HCT116 (cell line): ENCODE measurements around the gene PAX9. TPM values are rescaled to one million over a fixed set of nuclear protein-coding genes. Genes with fewer than 3 reads are reported as not detected.

Source experiments
- ATAC-seq: fragments of 200-7000 bp; cut with Tn5 transposase; 2 replicates; pipeline ENCODE4 v1.9.1; 2020; ENCODE audit warnings: mild to moderate bottlenecking, moderate library complexity
- BruUV-seq: library from RNA; stranded (reverse); fragments of 400-500 nt; replicated peaks from 2 replicates; lab custom pipeline; 2021; lab: Mats Ljungman, UMichigan
- CTCF ChIA-PET: fragments of 300-600 bp; sonication (Branson Sonifier 250); formaldehyde crosslinking; loops from one replicate; lab custom pipeline; 2021; ENCODE audit warnings: antibody characterized with exemption; lab: Charles Lee
- POLR2A ChIA-PET: fragments of 300-600, 350-600 bp; sonication (Branson Sonifier 250); formaldehyde crosslinking; loops from one replicate; lab custom pipeline; 2021; ENCODE audit warnings: antibody characterized with exemption; lab: Charles Lee
- RAD21 ChIA-PET, 2 experiments: fragments of 300-600 bp; sonication (Branson Sonifier 250); formaldehyde crosslinking; loops; one replicate each; lab custom pipeline; 2023; ENCODE audit warnings: low total read pairs in 2 of 2; ENCODE audit not compliant: uncharacterized antibody in 2 of 2, unreplicated experiment in 2 of 2, low non-redundant PET in 1 of 2; lab: Charles Lee
- DNase-seq: peaks from one replicate; pipeline ENCODE4 v3.0.0-alpha.2; 2010; ENCODE audit warnings: low read depth, low spot score
- H2AFZ ChIP-seq: fragments of 200-600 bp; shearing (Covaris generic), sonication (generic); 2 replicates; pipeline ENCODE4 v1.6.1; 2017; ENCODE audit warnings: low read depth, mixed run types, mixed read lengths, antibody characterized with exemption, low read length; ENCODE audit not compliant: poor library complexity, severe bottlenecking
- H3K27ac ChIP-seq: 2 replicates; pipeline ENCODE4 v1.5.1; 2012; ENCODE audit warnings: low read depth, low read length
- H3K27me3 ChIP-seq: fragments of 200-600 bp; sonication (generic); 2 replicates; pipeline ENCODE4 v1.6.1; 2016; ENCODE audit warnings: mixed run types, low read length, mixed read lengths; ENCODE audit not compliant: insufficient read depth
- H3K36me3 ChIP-seq, 2 experiments: fragments of 200-500 bp in 1 of 2; fragments of 200-600 bp in 1 of 2; sonication (Bioruptor generic) in 1 of 2; sonication (generic) in 1 of 2; 2 replicates each; pipeline versions ENCODE4 v1.5.1 to v1.6.1; 2014 to 2016; ENCODE audit warnings: low read length in 2 of 2, inconsistent platforms in 1 of 2, mixed read lengths in 1 of 2, mixed run types in 1 of 2; ENCODE audit not compliant: insufficient read depth in 2 of 2, control insufficient read depth in 1 of 2
- H3K4me1 ChIP-seq, 2 experiments: fragments of 200-600 bp in 1 of 2; sonication (generic) in 1 of 2; 2 replicates each; pipeline versions ENCODE4 v1.5.1 to v1.6.1; 2012 to 2017; ENCODE audit warnings: low read length in 2 of 2, inconsistent platforms in 1 of 2, mild to moderate bottlenecking in 1 of 2, mixed read lengths in 1 of 2, mixed run types in 1 of 2, moderate library complexity in 1 of 2; ENCODE audit not compliant: insufficient read depth in 2 of 2, control insufficient read depth in 1 of 2
- H3K4me2 ChIP-seq: fragments of 200-600 bp; sonication (generic); 2 replicates; pipeline ENCODE4 v1.6.1; 2017; ENCODE audit warnings: mixed run types, low read length, mixed read lengths
- H3K4me3 ChIP-seq, 2 experiments: fragments of 200-600 bp in 1 of 2; sonication (generic) in 1 of 2; replicated peaks in 1 of 2; 2 replicates each; pipeline ENCODE4 v1.5.1; 2011 to 2016; ENCODE audit warnings: low read length in 2 of 2, control low read depth in 1 of 2, low read depth in 1 of 2, mild to moderate bottlenecking in 1 of 2, mixed read lengths in 1 of 2, mixed run types in 1 of 2
- H3K79me2 ChIP-seq: fragments of 200-600 bp; sonication (generic); 2 replicates; pipeline ENCODE4 v1.6.1; 2017; ENCODE audit warnings: mild to moderate bottlenecking, mixed run types, low read length, moderate library complexity, mixed read lengths; ENCODE audit not compliant: insufficient read depth
- H3K9ac ChIP-seq: fragments of 200-600 bp; sonication (generic); 2 replicates; pipeline ENCODE4 v1.6.1; 2016; ENCODE audit warnings: low read length, mixed read lengths
- H3K9me2 ChIP-seq: fragments of 200-600 bp; sonication (generic), shearing (Covaris generic); 2 replicates; pipeline ENCODE4 v1.6.1; 2017; ENCODE audit warnings: mixed run types, mild to moderate bottlenecking, moderate library complexity; ENCODE audit not compliant: insufficient read depth
- H3K9me3 ChIP-seq, 2 experiments: fragments of 200-500 bp in 1 of 2; fragments of 200-600 bp in 1 of 2; sonication (Bioruptor generic) in 1 of 2; sonication (generic) in 1 of 2; 2 replicates each; pipeline ENCODE4 v1.6.1; 2014 to 2017; ENCODE audit warnings: low read length in 2 of 2, mixed read lengths in 2 of 2, inconsistent platforms in 1 of 2, low read depth in 1 of 2, mild to moderate bottlenecking in 1 of 2, mixed run types in 1 of 2, moderate library complexity in 1 of 2; ENCODE audit not compliant: control insufficient read depth in 1 of 2, insufficient read depth in 1 of 2
- H4K20me1 ChIP-seq: fragments of 200-600 bp; sonication (generic), shearing (Covaris generic); 2 replicates; pipeline ENCODE4 v1.6.1; 2017; ENCODE audit warnings: mixed run types, mild to moderate bottlenecking, moderate library complexity; ENCODE audit not compliant: insufficient read depth
- CEBPB ChIP-seq: IDR thresholded peaks from 2 replicates; pipeline ENCODE4 v1.6.1; 2012; ENCODE audit warnings: low read depth
- ELF1 ChIP-seq: IDR thresholded peaks from 2 replicates; pipeline ENCODE4 v1.6.1; 2012; ENCODE audit warnings: low read depth, borderline replicate concordance
- EZH2 ChIP-seq: fragments of 200-600 bp; sonication (generic); IDR thresholded peaks from 2 replicates; pipeline ENCODE4 v1.6.1; 2017; ENCODE audit warnings: antibody characterized with exemption, mixed run types
- JUND ChIP-seq: IDR thresholded peaks from 2 replicates; pipeline ENCODE4 v1.6.1; 2012
- MAX ChIP-seq: IDR thresholded peaks from 2 replicates; pipeline ENCODE4 v1.6.1; 2012
- SRF ChIP-seq: IDR thresholded peaks from 2 replicates; pipeline ENCODE4 v1.6.1; 2012; ENCODE audit warnings: low read depth
- intact Hi-C: fragments of 100-400 bp; cut with micrococcal nuclease; formaldehyde crosslinking; loops from 2 replicates; pipeline ENCODE4 v1.10.0; 2022
- total RNA-seq: library from RNA; stranded (reverse); gene quantifications from one replicate; pipeline ENCODE4 v1.2.1, GENCODE V29; 2021; ENCODE audit not compliant: unreplicated experiment
- TF ChIP-seq, protein P1 (sequence below): IDR thresholded peaks from 2 replicates; pipeline ENCODE4 v1.6.1; 2012; ENCODE audit warnings: low read depth

PAX9 gene
- total RNA-seq, 1 experiment from 2014 or later, result 5.2 TPM

DNA sequence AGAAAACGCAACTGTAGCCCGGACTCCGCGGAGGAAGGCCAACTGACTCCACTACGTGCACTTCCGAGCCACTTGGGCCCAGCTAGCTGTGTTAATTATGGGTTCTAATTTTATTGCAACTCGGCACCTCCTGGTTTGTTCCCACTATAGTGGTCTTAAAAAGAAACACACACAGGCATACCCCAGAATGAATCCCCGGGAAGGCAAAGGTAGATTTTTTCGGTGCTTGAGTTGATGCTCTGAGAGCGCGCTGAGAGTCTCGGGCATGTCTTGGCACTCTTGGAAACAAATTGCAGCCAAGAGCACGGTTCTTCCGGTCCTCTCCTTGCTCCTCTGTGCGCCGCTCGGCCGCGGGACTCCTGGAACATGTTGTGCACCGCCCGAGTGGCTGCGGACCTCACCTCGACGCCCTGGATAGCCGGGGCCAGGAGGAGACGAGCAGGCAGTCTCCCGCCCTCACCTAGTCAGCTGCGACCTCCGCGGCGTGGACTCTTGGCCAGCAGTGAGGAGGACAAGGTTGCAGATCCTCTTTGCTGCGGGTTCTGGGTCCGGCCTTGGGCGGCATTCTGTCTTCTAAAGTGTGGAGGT is 6.8 kb upstream of the PAX9 start:
- no peak overlapping the region for H3K4me2 ChIP-seq
- CTCF ChIA-PET, result interaction anchor here (1.0 to 2.0 kb wide), 3 partner anchors 10 to 288 kb away, joined by 3 to 8 read pairs (median 3); no protein-coding TSS in a partner anchor
- H3K79me2 ChIP-seq, result no peaks in the 10 kb centered on the region
- H3K4me1 ChIP-seq, result peaks cover 5 to 15% of the 10 kb centered on the region in 2 experiments; a peak in 3 of 4 replicates
- ATAC-seq (no peak), DNase-seq (no peak)
- no peak overlapping the region for H3K4me3 ChIP-seq
- intact Hi-C loops, result no loop called here
- no peaks in the 10 kb centered on the region for H4K20me1 ChIP-seq
- no peak for TF ChIP-seq EZH2
- TF ChIP-seq, protein P1, sequence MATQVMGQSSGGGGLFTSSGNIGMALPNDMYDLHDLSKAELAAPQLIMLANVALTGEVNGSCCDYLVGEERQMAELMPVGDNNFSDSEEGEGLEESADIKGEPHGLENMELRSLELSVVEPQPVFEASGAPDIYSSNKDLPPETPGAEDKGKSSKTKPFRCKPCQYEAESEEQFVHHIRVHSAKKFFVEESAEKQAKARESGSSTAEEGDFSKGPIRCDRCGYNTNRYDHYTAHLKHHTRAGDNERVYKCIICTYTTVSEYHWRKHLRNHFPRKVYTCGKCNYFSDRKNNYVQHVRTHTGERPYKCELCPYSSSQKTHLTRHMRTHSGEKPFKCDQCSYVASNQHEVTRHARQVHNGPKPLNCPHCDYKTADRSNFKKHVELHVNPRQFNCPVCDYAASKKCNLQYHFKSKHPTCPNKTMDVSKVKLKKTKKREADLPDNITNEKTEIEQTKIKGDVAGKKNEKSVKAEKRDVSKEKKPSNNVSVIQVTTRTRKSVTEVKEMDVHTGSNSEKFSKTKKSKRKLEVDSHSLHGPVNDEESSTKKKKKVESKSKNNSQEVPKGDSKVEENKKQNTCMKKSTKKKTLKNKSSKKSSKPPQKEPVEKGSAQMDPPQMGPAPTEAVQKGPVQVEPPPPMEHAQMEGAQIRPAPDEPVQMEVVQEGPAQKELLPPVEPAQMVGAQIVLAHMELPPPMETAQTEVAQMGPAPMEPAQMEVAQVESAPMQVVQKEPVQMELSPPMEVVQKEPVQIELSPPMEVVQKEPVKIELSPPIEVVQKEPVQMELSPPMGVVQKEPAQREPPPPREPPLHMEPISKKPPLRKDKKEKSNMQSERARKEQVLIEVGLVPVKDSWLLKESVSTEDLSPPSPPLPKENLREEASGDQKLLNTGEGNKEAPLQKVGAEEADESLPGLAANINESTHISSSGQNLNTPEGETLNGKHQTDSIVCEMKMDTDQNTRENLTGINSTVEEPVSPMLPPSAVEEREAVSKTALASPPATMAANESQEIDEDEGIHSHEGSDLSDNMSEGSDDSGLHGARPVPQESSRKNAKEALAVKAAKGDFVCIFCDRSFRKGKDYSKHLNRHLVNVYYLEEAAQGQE, result no peak
- no peak for TF ChIP-seq SRF
- TF ChIP-seq, all 23 proteins: peak for 0
- POLR2A ChIA-PET, result no interaction called here
- no peaks in the 10 kb centered on the region for H3K9me2 ChIP-seq
- H3K36me3 ChIP-seq, result no peaks in the 10 kb centered on the region
- H2AFZ ChIP-seq, result no peak overlapping the region
- no peak overlapping the region for H3K9ac ChIP-seq
- no peaks in the 10 kb centered on the region for H3K27me3 ChIP-seq
- RAD21 ChIA-PET, result no interaction called here
- BruUV-seq, result no TSS peak
- no peaks in the 10 kb centered on the region for H3K9me3 ChIP-seq
- H3K27ac ChIP-seq, result no peak overlapping the region

DNA sequence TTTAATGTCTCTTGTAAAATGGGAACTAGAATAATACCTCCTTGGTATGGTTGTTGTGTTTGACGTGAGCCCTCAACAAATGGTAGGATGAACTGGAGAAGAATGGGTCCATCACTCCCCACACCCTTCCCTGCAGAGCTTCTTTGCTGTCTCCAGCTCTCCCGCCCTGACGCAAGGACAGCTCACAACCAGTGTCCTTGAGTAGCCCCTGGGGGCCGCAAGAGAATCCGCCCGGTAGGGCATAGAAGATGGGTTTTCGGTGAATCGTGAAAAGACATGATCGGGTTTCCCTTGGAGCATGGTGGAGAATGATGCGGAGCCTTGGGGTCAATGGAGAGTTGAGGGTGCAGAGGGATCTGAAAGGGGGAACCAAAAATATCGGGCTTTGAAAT is 6.1 kb upstream of the PAX9 start:
- peaks cover 5 to 15% of the 10 kb centered on the region in 2 experiments; a peak in 3 of 4 replicates for H3K4me1 ChIP-seq
- peak overlapping the region in 1 of 2 experiments; percentile 55; a peak in 2 of 4 replicates for H3K4me3 ChIP-seq
- H3K4me2 ChIP-seq, result peak overlapping the region; percentile 83
- H2AFZ ChIP-seq, result peak overlapping the region; percentile 84
- CTCF ChIA-PET, result interaction anchor here (0.6 to 2.0 kb wide), 9 partner anchors 10 to 585 kb away, joined by 3 to 8 read pairs (median 3); no protein-coding TSS in a partner anchor
- H4K20me1 ChIP-seq, result no peaks in the 10 kb centered on the region
- TF ChIP-seq, protein P1, result no peak
- TF ChIP-seq MAX (no peak), EZH2 (no peak), CEBPB (no peak), JUND (no peak), SRF (no peak), ELF1 (no peak)
- no peaks in the 10 kb centered on the region for H3K27me3 ChIP-seq
- H3K9me3 ChIP-seq, result no peaks in the 10 kb centered on the region
- H3K36me3 ChIP-seq, result no peaks in the 10 kb centered on the region
- ATAC-seq (no peak), DNase-seq (no peak)
- H3K9me2 ChIP-seq, result no peaks in the 10 kb centered on the region
- intact Hi-C loops, result no loop called here
- RAD21 ChIA-PET, result no interaction called here
- POLR2A ChIA-PET, result no interaction called here
- no peaks in the 10 kb centered on the region for H3K79me2 ChIP-seq
- H3K9ac ChIP-seq, result no peak overlapping the region
- H3K27ac ChIP-seq, result no peak overlapping the region
- BruUV-seq, result no TSS peak
